Glomerular visceral epithelial cell (primary cell): ENCODE measurements around the gene GALNT6.

Experiments used
- DNase-seq: peaks from one replicate; pipeline ENCODE4 v3.0.0-alpha.2; 2016; ENCODE audit errors: extremely low spot score

GALNT6 gene, protein sequence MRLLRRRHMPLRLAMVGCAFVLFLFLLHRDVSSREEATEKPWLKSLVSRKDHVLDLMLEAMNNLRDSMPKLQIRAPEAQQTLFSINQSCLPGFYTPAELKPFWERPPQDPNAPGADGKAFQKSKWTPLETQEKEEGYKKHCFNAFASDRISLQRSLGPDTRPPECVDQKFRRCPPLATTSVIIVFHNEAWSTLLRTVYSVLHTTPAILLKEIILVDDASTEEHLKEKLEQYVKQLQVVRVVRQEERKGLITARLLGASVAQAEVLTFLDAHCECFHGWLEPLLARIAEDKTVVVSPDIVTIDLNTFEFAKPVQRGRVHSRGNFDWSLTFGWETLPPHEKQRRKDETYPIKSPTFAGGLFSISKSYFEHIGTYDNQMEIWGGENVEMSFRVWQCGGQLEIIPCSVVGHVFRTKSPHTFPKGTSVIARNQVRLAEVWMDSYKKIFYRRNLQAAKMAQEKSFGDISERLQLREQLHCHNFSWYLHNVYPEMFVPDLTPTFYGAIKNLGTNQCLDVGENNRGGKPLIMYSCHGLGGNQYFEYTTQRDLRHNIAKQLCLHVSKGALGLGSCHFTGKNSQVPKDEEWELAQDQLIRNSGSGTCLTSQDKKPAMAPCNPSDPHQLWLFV

DNA sequence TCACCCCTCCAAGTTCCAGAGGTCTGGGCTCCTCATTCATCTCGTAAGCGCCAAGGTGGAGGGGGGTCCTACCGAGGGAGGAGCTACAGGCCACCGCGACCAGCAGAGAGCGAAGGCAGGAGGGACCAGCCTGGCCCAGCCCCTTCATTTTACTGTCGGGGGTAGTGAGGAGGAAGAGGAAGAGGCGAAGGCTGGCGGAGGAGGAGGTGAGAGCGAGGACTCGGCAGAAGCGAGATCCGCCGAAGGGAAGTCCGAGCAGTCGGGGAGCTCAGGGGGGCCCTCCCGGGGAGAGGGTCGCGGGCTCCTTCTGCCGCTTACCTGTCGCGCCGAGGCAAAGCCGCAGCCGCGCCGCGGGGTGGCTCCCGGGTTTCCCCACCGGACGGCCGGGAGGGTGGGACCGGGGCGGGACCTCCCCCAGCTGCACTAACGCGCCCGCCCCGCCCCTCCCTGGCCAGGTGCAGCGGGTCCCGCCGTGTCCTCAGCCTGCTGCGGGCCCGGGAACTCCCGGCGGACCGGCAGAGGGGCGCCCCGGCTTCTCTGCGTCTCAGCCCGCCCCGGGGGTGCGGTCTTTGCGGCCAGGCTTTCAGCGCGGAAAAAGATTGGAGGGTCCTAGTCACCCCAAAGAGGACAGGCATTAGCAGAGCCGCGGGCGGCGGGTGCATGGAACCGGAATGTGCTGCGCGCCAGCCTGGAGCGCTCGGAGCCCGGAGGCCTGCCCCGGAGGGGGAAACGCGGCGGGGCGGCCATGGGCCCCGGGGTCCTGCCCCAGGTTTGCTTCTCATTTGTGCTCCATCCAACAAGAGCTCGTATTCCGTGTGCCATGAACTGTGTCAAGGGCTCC, at the start of gene GALNT6:
Gene GALNT6 (minus strand): TSS at position 124 of the 841 bp plus-strand sequence. CDS start 11,625 bp downstream, outside the sequence.
- DNase-seq = peak; percentile 44

DNA sequence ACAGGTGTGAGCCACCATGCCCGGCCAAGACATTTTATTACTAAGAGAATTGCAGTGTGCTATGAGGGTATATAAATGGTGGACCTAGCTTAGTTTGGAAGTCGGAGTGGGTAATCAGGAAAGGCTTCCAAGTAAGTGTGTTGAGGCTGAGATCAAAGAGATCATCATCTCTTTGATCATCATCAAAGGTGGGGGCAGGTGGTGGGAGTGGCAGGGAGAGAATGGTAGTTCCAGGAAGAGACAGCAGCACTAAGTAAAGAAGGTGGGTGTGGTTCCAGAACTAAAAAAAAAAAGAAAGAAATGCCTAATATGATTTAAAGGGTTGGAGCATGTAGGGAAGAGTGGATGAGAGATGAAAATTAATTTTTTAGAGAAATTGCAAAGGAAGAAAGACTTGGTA, 48.1 kb upstream of the GALNT6 start:
- no peak for DNase-seq

DNA sequence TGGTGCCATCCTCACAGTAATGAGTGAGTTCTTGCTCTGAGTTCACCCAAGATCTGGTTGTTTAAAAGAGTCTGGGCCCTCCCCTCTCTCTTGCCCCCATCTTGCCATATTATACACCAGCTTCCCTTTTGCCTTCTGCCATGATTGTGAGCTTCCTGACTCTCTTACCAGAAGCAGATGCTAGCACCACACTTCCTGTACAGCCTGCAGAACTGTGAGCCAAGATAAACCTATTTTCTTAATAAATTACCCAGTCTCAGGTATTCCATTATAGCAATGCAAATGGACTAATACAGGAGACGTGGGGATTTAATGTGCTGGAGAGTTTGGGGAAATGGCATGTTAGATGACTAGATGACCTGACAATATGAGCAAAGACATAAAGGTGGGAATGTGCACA, 46.2 kb upstream of the GALNT6 start:
- DNase-seq = no peak

DNA sequence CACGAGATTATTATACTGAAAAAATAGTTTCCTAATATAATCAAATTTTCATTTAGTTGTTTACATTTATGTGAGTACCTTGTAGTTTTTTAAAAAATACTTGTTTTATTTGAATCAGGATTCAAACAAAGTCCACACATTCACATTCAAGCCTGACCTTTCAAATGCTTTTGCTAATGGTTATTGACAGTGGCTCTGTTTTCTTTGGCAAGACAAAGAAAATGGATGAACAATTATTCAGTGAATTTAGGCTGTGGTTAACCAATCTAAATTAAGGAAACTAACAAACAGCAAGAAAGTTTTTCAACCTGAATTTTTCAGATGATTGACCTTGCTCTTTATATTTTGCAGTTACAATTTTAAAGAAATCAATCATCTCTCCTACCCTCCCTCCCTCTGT, 43.1 kb upstream of the GALNT6 start:
- DNase-seq = no peak

DNA sequence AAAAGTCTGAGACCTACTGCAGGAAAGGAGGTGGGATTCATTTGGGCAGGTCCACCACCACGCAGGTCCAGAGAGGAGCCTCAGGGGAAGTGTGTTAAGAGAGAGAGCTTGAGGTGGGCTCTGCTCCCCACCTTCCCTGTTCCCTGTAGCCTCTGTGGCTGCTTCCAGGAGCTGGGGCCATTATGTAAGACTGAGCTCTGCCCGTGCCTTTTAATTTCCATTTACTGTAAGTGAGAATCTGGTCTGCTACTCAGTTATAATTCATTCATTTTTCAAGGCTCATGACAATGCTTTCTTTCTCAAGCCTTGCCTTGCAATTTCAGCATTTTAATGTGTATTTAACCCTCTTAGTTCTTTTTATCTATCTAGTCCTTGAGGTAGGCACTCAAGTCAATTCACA, 41.7 kb upstream of the GALNT6 start:
- DNase-seq = no peak

DNA sequence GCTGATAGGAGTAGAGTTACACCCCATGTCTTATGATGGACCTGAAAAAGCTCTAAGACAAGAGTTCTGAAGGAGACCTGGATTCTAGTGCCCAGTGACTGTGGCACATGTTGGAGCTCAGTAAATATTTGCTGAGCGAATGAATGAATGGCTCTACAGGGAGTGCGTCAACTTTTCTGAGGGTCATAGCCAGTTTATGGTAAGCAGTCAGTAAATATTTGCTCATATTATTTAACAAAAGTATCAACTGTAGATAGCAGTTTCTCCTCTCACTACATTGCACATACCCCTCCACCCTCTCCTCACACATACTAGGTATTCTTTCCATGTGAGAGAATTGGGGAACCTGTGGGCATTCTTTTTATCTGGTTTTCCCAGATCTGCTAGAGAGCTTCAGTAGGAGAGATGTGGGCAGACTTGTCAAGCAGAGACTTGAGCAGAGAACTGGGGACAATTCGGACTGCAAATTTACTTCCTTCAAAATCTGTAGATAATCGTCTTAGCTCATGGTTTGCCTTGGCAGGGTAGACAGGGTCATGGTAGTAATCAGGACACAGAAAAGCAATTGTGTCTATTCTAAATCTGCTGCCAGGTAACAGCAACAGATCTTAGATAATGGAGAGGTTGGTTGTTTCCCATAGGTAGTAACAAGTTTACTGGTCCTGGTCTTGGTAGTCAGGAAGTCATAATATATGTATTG, 39.1 kb upstream of the GALNT6 start:
- DNase-seq = no peak

DNA sequence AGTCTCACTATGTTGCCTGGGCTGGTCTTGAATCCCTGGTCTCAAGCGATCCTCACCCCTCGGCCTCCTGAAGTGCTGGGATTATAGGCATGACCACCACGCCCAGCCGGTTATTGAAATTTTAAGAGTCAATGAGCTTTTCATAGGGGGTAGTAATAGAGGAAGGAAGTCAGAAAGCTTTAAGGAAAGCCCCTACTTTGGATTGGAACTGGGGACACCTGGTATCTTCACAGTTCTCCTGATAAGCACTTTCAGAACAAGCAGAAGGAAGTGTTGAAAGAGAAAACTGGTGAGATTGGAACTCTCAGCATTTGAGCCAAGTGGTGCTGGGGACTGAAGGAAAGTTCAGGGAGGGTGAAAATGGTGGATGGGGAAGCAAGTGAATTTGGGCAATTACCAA, 38.5 kb upstream of the GALNT6 start:
- no peak for DNase-seq

DNA sequence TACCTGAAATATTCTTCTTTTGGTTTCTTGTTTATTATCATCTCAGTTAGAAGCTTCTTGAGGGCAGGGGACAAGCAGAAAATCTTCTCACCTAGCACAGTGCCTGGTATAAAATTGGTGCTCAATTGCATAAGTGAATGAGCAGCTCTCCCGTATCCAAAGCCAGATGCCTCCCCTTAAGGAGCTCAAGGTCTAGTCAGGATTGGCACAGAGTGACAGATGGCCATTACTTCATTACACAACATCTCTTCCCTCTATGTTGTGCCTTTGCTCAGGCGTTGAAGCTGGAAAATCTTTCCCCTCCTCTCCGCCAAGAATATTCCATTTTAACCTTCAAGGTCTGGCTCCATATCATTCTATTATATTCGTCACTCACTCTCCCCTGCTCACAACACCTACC, 37.0 kb upstream of the GALNT6 start:
- no peak for DNase-seq

DNA sequence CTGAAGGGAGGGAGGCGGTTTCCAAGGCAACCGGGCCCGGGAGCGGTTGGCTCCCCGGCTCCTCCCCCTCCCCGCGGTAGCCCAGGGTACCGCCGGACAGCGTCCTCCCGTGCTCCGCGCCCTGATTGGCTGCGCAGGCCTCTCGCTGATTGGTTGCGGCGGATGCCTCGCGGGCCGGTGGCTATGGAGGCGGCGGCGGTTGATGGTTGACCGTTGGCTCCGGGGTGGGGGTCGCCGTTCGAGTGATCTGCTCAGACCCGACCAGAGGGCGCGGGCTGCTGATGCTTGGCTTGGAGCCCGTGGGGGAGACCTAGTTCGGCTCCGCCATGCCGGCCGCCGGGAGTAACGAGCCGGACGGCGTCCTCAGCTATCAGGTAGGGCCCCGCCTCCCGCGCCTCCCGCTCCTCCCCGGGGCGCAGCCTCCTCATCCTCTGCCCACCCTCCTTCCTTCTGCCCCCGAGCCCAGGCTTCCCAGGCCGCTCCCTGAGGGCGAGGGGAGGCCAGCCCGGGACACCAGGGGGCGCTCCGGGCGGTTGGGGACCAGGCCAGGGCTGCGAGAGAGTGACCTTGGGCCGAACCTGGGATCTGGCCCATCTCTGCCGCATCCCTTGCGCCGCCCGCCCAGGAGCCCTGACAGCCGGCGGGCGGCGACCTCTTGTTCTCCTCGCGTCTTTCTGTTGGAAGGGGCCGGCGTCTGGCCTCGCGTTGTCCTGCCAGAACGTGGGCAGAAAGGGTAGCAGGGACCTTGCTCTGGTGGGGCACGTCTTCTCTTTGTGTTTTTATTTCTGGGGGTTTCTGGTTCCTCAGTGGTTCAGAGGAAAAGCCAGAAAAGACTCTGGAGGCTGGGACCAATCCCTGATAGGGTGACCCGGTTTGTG, 33.7 kb upstream of the GALNT6 start, which contains the start of gene SLC4A8:
Gene SLC4A8 (plus strand): TSS at position 170 of the 878 bp plus-strand sequence. CDS start 157 bp downstream, at position 327.
- DNase-seq = peak; percentile 89

DNA sequence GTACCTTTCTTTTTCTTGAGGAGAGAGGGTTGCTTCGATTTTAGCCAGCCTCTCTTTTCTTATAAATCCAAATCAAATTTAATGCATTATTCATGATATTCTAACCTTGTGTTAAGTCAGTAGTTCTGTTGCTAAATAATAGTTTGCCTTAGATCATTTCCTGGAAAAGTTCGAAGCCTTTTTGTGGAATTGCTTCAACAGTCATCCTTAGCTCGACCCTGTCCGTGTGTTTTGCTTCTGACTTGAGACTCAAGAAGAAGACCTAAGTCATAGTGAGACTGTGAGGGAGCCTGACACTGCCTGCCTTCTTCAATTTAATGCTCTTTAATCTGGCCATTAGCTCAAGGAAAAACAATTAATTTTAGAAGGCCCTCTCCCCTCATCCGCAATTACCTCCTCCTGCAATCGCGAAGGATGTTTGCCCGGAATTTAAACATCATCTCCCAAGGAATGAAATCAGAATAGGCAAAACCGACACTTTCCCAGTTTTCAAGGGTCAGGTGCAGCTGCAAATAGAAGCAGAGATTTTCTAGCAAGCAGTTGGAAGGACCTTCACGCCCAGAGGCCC, 33.0 kb upstream of the GALNT6 start:
- no peak for DNase-seq

DNA sequence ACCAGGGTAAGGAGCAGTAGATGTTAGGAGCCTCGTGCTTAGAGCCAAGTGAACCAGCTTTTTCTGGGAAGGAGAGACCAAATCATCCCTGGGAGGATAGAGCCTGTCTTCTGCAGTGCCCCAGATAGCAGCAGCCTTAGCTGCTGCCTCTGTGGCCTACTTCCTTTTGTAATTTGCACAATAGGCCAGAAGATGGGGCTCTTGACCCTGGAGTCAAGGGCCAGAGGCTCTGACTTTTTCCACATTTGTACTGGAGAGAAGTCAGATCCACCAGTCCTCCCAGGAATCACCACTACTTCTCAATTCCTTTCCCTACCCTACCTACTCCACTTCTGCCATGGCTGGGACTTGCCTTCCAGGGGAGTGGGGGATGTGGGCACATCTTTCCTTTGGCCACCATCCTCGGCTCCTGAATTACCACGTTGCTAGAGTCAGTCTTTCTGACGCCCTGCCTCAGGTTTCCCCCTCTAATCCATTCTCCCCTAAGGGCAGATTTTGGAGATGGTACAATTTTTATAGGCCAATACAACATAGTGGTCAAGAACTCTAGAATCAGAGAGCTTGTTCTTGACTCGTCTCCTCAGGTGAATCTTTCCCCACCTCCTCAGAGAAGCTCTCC, 30.2 kb upstream of the GALNT6 start:
- DNase-seq = peak; percentile 72

DNA sequence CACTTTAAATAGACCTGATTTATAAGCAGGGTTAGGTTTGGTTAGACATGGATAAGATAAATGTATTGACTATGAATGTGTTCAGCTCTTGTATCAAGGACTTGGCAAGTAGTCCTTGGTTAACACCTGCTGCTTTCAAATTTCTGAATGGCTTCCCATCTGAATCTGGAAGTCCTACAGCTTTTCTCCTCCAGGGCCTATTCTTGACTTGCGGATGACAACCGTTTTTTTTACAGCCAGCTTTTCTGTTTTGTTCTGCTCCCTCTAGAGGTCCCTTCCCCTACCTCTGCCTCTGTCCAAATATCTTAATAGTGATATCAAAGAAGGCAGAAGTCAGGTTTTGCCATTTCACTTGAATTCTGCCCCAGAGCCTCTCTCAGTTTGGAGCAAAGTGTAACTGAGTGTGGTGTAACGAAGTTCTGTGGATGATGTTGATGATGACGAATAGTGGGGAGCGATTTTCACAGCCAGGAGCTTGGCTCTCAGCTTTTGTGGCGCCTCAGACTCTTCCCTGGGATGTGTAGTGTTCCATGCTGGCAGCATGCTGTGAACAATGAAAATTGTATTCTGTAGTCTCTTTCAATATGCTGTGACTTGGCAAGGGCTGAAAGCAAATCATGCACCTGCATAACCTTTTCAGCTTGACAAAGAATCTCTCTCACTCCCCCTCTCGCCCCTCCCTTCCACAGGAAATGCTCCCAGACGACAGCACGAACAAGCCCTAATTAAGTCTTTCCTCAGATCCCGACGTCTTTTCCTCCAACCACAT, 28.4 kb upstream of the GALNT6 start:
- DNase-seq = no peak

DNA sequence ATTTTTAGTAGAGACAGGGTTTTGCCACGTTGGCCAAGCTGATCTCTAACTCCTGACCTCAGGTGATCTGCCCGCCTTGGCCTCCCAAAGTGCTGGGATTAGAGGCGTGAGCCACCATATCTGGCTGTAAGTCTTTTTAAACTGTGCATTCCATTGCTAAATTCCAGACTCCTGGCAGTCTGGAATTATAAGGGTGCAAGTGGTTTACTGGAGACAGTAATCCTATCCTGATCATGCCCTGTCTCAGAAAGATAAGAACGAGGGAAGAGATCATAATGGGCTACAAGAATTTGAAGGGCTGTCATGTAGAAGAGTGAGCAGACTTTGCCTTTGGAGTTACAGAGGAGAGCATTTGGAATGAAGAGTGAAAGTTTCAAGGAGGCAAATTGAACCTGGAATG, 26.6 kb upstream of the GALNT6 start:
- no peak for DNase-seq

DNA sequence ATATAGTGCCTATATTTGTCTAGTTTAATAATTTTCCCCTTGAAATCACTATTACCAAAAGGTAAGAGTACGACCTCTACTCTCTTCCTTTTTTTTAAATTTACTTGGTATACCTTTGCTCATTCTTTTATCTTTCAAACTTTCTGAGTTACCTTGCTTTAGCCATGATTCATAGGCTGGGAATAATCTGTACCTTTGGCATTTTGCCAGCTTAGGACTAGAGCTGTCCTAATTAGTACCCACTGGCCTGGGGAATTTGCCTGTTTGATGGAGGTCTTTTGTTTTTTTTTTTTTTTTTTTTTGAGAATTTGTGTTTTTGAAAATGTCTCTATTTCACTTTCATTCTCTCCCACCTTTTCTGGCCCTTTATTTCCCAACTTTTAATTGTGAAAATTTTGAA, 24.7 kb upstream of the GALNT6 start:
- DNase-seq = no peak

DNA sequence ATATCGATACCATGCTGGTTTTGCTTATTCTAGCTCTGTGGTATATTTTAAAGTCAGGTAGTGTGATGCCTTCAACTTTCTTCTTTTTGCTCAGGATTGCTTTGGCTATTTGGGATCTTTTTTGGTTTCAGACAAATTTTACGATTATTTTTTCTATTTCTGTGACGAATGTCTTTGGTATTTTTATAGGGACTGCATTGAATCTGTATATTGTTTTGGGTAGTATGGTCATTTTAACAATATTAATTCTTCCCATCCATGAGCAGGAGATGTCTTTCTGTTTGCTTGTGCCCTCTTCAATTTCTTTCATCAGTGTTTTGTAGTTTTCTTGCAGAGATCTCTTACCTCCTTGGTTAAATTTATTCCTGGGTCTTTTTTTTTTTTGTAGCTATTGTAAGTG, 22.6 kb upstream of the GALNT6 start:
- no peak for DNase-seq

DNA sequence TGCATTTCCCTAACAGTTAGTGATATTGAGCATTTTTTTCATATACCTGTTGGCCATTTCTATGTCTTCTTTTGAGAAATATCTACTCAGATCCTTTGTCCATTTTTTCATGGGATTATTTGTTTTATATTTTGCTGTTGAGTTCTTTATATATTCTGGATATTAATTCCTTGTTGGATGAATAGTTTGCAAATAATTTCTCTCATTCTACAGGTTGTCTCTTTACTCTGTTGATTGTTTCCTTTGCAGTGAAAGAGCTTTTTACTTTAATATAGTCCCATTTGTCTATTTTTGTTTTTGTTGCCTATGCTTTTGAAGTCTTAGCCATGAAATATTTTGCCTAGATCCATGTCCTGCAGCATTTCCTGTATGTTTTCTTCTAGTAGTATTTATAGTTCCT, 21.9 kb upstream of the GALNT6 start:
- DNase-seq = no peak

DNA sequence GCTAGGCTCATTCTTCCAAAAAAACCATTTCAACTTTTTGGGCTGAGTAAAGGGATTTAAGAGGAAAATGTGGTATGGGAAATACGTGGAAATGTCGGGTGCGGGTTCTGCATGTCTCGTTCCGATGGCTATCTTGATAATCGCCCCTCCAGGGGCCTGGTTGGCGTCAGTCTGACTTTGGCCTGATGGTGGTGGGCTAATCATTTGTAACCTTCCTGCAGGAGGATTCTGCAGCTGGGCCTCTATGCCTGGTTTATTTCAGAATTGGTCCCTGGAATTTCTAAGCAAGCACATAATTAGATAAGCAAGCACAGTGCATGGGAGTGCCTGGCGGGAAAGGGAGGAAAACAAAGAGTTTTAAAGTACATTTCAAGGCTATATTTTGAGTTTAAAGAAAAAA, 18.6 kb upstream of the GALNT6 start:
- no peak for DNase-seq

DNA sequence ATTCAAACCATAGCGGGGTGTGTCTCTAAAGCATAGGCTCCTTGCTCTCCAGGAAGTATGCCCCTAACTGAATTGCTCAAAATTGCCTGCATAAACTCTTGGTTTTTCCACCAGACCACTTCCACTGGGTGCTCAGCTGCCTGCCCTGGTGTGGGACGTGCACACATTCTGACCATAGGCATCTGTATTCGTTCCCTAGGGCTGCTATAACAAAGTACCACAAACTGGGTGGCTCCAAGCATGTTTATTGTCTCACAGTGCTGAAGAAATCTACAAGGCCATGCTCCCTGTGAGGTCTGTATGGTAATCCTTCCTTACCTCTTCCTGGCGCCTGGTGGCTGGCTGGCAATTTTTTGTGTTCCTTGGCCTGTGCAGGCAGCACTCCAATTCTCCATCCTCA, 16.4 kb upstream of the GALNT6 start:
- DNase-seq = no peak

DNA sequence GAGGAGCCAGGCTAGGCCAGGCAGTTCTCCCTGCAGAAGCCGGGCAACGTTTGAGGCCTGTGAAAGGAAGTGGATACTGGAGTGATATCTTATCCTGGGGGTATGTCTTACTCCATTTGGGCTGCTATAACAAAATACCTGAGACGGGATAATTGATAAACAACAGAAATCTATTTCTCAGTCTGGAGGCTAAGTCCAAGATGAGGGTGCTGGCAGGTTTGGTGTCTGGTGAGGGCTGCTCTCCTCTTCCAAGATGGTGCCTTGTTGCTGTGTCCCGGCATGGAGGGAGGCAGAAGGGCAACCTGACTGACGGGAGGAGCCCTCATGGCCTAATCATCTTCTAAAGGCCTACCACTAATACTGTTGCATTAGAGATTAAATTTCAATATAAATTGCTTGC, 15.7 kb upstream of the GALNT6 start:
- no peak for DNase-seq
